CD4-positive, alpha-beta T cell treated with Interleukin-2 at 100 ng/mL for 4 hours (primary cell): ENCODE results near the gene DACT2.

Experiments used
- DNase-seq: peaks from one replicate; pipeline ENCODE4 v3.0.0-alpha.2; 2020; ENCODE audit warnings: low spot score

DACT2 gene

GRCh38 chr6:168264593-168265335 lies 54.8 kb downstream of the DACT2 start:
- no peak for DNase-seq

DNA sequence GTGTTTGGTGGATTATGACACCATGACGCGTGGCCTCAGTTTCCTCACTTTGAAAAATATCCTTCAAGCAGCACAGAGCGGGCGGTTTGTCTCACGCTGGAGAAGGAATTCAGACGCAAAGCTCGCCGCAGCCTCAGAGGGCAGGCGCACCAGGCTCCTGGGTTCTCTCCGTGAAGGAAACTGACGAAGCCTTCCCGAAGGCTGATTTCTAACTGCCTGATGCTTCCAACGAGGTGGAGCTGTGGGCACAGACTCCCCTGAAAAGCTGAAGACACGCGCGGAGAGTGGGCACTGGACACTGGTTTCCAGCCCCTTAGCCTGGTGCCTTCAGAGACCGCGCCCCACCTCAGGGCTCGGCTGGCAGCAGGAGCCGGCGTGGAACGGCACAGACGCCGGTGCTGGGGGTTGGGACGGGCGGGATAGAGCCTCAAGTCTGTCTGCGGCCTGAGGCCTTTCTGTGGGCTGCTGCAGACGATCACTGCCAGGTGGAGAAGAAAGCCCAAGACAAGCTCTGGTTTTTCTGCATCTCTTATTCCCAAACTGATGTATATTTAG lies 56.1 kb downstream of the DACT2 start:
- DNase-seq: no peak

DNA sequence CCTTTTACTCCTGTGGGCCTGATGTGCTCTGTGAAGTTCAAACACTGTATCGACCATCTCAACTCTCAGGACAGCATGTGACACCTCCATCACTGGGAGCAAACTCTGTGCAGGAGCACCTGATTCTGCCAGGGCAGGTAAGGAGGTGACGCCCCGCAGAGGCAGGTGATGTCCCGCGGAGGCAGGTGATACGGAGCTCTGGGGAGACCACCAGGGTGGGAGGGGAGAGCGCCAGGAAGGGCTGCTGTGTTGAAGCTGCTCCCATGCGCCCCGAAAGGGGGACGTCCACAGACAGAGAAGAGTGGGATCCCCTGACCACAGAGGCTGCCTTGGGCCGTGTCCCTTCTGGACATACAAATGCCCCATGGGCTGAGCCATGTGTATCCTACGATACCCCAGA lies 58.3 kb downstream of the DACT2 start:
- DNase-seq: no peak

- no peak for DNase-seq
These were observed 59.1 kb downstream of the DACT2 start for GRCh38 chr6:168260420-168260987.

GRCh38 chr6:168258795-168259194 lies 60.8 kb downstream of the DACT2 start:
- DNase-seq: no peak

DNA sequence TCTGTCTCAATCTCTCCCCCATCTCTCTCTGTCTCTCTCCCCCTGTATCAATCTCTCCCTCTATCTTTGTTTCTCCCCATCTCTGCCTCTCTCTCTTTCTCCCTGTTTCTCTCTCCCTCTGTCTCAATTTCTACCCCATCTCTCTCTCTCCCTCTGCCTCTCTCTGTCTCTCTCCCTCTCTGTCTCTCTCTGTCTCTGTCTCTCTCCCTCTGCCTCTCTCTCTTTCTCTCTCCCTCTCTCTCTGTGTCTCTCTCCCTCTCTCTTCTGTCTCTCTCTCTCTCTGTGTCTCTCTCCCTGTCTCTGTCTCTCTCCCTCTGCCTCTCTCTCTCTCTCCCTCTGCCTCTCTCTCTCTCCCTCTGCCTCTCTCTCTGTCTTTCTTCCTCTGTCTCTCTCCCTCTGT lies 62.6 kb downstream of the DACT2 start:
- no peak for DNase-seq
